Liver (tissue), 9 donors: ENCODE measurements around the gene WWC2. TPM values are rescaled to one million over a fixed set of nuclear protein-coding genes. Genes with fewer than 3 reads are reported as not detected.

Experiments used
- DNase-seq: peaks from one replicate; pipeline ENCODE4 v3.0.0-alpha.2; 2017; ENCODE audit warnings: low spot score
- H3K27ac ChIP-seq, 2 donors: one replicate each; pipeline ENCODE4 v1.7.0; 2013; ENCODE audit warnings: inconsistent platforms in 2 of 2, low read length in 2 of 2, control low read depth in 1 of 2, low read depth in 1 of 2, mild to moderate bottlenecking in 1 of 2
- H3K27me3 ChIP-seq, 4 donors: one replicate each; pipeline versions ENCODE4 v1.6.1 to v1.7.0; 2013; ENCODE audit warnings: low read length in 3 of 4, inconsistent platforms in 1 of 4, mild to moderate bottlenecking in 1 of 4, moderate library complexity in 1 of 4; ENCODE audit not compliant: control insufficient read depth in 4 of 4, insufficient read depth in 4 of 4
- H3K36me3 ChIP-seq, 4 donors: one replicate each; pipeline versions ENCODE4 v1.6.1 to v1.7.0; 2013; ENCODE audit warnings: low read length in 3 of 4, mild to moderate bottlenecking in 3 of 4, low read depth in 1 of 4, moderate library complexity in 1 of 4; ENCODE audit not compliant: control insufficient read depth in 4 of 4, insufficient read depth in 3 of 4
- H3K4me1 ChIP-seq, 4 donors: one replicate each; pipeline versions ENCODE4 v1.6.1 to v1.7.0; 2013; ENCODE audit warnings: low read length in 3 of 4, mild to moderate bottlenecking in 3 of 4, moderate library complexity in 1 of 4; ENCODE audit not compliant: control insufficient read depth in 4 of 4, insufficient read depth in 4 of 4
- H3K4me3 ChIP-seq, 3 donors: one replicate each; pipeline versions ENCODE4 v1.6.1 to v1.7.0; 2013; ENCODE audit warnings: low read length in 3 of 3, control low read depth in 1 of 3, low read depth in 1 of 3, mild to moderate bottlenecking in 1 of 3
- H3K9ac ChIP-seq, 2 donors: one replicate each; pipeline ENCODE4 v1.7.0; 2013; ENCODE audit warnings: low read length in 2 of 2, mild to moderate bottlenecking in 2 of 2, moderate library complexity in 2 of 2, control low read depth in 1 of 2, low read depth in 1 of 2
- H3K9me3 ChIP-seq, 4 donors: one replicate each; pipeline versions ENCODE4 v1.6.1 to v1.7.0; 2013; ENCODE audit warnings: low read length in 3 of 4; ENCODE audit not compliant: control insufficient read depth in 4 of 4
- EGR1 ChIP-seq, 2 donors: IDR thresholded peaks; 2 replicates each; pipeline ENCODE4 v1.6.1; 2016 to 2018; ENCODE audit warnings: antibody characterized with exemption in 2 of 2, low read depth in 2 of 2
- FOXA1 ChIP-seq: IDR thresholded peaks from 2 replicates; pipeline ENCODE4 v1.6.1; 2016; ENCODE audit warnings: antibody characterized with exemption
- FOXA2 ChIP-seq: IDR thresholded peaks from 2 replicates; pipeline ENCODE4 v1.6.1; 2016; ENCODE audit warnings: antibody characterized with exemption
- GABPA ChIP-seq, 2 donors: IDR thresholded peaks in 1 of 2; conservative IDR thresholded peaks in 1 of 2; 2 replicates each; pipeline ENCODE4 v1.6.1; 2016; ENCODE audit warnings: antibody characterized with exemption in 2 of 2, mild to moderate bottlenecking in 1 of 2, moderate library complexity in 1 of 2
- HNF4A ChIP-seq, 2 donors: conservative IDR thresholded peaks; 2 replicates each; pipeline ENCODE4 v1.6.1; 2016; ENCODE audit warnings: antibody characterized with exemption in 2 of 2, mild to moderate bottlenecking in 2 of 2
- HNF4G ChIP-seq: IDR thresholded peaks from 2 replicates; pipeline ENCODE4 v1.6.1; 2016; ENCODE audit warnings: antibody characterized with exemption
- JUND ChIP-seq, 2 donors: IDR thresholded peaks; 2 replicates each; pipeline ENCODE4 v1.6.1; 2016; ENCODE audit warnings: antibody characterized with exemption in 2 of 2
- MAX ChIP-seq: IDR thresholded peaks from 2 replicates; pipeline ENCODE4 v1.6.1; 2016; ENCODE audit warnings: antibody characterized with exemption
- NR2F2 ChIP-seq: IDR thresholded peaks from 2 replicates; pipeline ENCODE4 v1.6.1; 2016; ENCODE audit warnings: antibody characterized with exemption
- RAD21 ChIP-seq, 2 donors: IDR thresholded peaks; 2 replicates each; pipeline ENCODE4 v1.6.1; 2016; ENCODE audit warnings: antibody characterized with exemption in 2 of 2, mild to moderate bottlenecking in 2 of 2
- RXRA ChIP-seq, 2 donors: IDR thresholded peaks; 2 replicates each; pipeline ENCODE4 v1.6.1; 2017 to 2018; ENCODE audit warnings: antibody characterized with exemption in 2 of 2, mild to moderate bottlenecking in 1 of 2
- SP1 ChIP-seq: IDR thresholded peaks from 2 replicates; pipeline ENCODE4 v1.6.1; 2018; ENCODE audit warnings: antibody characterized with exemption, mild to moderate bottlenecking
- TAF1 ChIP-seq: conservative IDR thresholded peaks from 2 replicates; pipeline ENCODE4 v1.6.1; 2016; ENCODE audit warnings: antibody characterized with exemption, mild to moderate bottlenecking
- YY1 ChIP-seq: IDR thresholded peaks from 2 replicates; pipeline ENCODE4 v1.6.1; 2016; ENCODE audit warnings: antibody characterized with exemption, mild to moderate bottlenecking
- WGBS: extraction: QIAGEN DNeasy Blood & Tissue Kit; methylation state at CpG from one replicate; pipeline ENCODE4 v1.1.7; 2013; 5-methylcytosine and 5-hydroxymethylcytosine counted together
- polyA plus RNA-seq, 2 donors: library from polyadenylated mRNA; stranded (reverse) in 1 of 2; unstranded in 1 of 2; fragments of 200-250 nt in 1 of 2; fragments of >200 nt in 1 of 2; fragmentation: Nextera tagmentation in 1 of 2; extraction: Ambion mirVana in 1 of 2; gene quantifications; one replicate each; pipeline versions ENCODE4 v1.2.1 to v1.2.3, GENCODE V29; 2013 to 2015
- total RNA-seq, 2 donors: library from RNA; depleted of rRNA; stranded (reverse); fragments of >200 nt; gene quantifications; one replicate each; pipeline ENCODE4 v1.2.3, GENCODE V29; 2014
- TF ChIP-seq, protein P1 (sequence below): IDR thresholded peaks from 2 replicates; pipeline ENCODE4 v1.6.1; 2016; ENCODE audit warnings: antibody characterized with exemption
- TF ChIP-seq, protein P2 (sequence below): IDR thresholded peaks from 2 replicates; pipeline ENCODE4 v1.6.1; 2016; ENCODE audit warnings: antibody characterized with exemption, mild to moderate bottlenecking
- TF ChIP-seq, protein P3 (sequence below): fragments of 150-350 bp; IDR thresholded peaks from 2 replicates; pipeline ENCODE4 v1.5.1; 2017; ENCODE audit warnings: improper control_type of control experiment, low read depth, low read length; ENCODE audit not compliant: missing input control
- TF ChIP-seq, protein P4 (sequence below): IDR thresholded peaks from 2 replicates; pipeline ENCODE4 v1.6.1; 2016; ENCODE audit warnings: antibody characterized with exemption
- donor health status: healthy.
- donor health status: healthy.
- donor health status: healthy.
- donor health status: healthy.
- donor health status: healthy.

The WWC2 gene
- total and polyA plus RNA-seq, 4 donors = 8.6 to 60.1 (median 13.3) TPM

DNA sequence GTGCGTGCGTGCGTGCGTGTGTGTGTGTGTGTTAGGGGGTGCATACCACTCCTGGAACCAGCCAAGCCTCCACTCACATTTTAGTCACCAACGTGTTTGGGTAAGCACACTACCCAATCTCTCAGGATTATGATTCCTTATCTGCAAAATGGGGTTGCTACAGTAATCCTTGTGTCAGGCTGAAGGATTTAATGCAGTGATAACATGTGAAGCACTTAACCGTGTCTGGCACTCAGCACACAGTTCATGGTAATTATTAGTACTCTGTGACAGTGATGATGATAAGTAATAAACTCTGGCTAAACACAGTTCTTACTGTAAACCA lies 163.7 kb downstream of the WWC2 start:
- H3K9ac ChIP-seq = no peak overlapping the region
- H3K36me3 ChIP-seq = peaks cover 0 to 26% (median 19%) of the 10 kb centered on the region in 4 donors
- no peaks in the 10 kb centered on the region for H3K27me3 ChIP-seq
- TF ChIP-seq JUND (IDR thresholded peaks at IDR 0.05) (no peak), HNF4G (no peak), TAF1 (no peak), RAD21 (IDR thresholded peaks at IDR 0.05) (no peak), RXRA (IDR thresholded peaks at IDR 0.05) (no peak), YY1 (no peak), FOXA2 (no peak), EGR1 (IDR thresholded peaks at IDR 0.05; ENCODE audit: low read depth in 2 of 2) (no peak), GABPA (IDR thresholded peaks at IDR 0.05 in 1 of 2, conservative IDR thresholded peaks at IDR 0.05 in 1 of 2) (no peak), MAX (no peak), HNF4A (conservative IDR thresholded peaks at IDR 0.05) (no peak), SP1 (no peak), FOXA1 (no peak), NR2F2 (no peak)
- TF ChIP-seq, protein P1, sequence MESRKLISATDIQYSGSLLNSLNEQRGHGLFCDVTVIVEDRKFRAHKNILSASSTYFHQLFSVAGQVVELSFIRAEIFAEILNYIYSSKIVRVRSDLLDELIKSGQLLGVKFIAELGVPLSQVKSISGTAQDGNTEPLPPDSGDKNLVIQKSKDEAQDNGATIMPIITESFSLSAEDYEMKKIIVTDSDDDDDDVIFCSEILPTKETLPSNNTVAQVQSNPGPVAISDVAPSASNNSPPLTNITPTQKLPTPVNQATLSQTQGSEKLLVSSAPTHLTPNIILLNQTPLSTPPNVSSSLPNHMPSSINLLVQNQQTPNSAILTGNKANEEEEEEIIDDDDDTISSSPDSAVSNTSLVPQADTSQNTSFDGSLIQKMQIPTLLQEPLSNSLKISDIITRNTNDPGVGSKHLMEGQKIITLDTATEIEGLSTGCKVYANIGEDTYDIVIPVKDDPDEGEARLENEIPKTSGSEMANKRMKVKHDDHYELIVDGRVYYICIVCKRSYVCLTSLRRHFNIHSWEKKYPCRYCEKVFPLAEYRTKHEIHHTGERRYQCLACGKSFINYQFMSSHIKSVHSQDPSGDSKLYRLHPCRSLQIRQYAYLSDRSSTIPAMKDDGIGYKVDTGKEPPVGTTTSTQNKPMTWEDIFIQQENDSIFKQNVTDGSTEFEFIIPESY = no peak
- TF ChIP-seq, protein P2, sequence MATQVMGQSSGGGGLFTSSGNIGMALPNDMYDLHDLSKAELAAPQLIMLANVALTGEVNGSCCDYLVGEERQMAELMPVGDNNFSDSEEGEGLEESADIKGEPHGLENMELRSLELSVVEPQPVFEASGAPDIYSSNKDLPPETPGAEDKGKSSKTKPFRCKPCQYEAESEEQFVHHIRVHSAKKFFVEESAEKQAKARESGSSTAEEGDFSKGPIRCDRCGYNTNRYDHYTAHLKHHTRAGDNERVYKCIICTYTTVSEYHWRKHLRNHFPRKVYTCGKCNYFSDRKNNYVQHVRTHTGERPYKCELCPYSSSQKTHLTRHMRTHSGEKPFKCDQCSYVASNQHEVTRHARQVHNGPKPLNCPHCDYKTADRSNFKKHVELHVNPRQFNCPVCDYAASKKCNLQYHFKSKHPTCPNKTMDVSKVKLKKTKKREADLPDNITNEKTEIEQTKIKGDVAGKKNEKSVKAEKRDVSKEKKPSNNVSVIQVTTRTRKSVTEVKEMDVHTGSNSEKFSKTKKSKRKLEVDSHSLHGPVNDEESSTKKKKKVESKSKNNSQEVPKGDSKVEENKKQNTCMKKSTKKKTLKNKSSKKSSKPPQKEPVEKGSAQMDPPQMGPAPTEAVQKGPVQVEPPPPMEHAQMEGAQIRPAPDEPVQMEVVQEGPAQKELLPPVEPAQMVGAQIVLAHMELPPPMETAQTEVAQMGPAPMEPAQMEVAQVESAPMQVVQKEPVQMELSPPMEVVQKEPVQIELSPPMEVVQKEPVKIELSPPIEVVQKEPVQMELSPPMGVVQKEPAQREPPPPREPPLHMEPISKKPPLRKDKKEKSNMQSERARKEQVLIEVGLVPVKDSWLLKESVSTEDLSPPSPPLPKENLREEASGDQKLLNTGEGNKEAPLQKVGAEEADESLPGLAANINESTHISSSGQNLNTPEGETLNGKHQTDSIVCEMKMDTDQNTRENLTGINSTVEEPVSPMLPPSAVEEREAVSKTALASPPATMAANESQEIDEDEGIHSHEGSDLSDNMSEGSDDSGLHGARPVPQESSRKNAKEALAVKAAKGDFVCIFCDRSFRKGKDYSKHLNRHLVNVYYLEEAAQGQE = no peak
- TF ChIP-seq, protein P3, sequence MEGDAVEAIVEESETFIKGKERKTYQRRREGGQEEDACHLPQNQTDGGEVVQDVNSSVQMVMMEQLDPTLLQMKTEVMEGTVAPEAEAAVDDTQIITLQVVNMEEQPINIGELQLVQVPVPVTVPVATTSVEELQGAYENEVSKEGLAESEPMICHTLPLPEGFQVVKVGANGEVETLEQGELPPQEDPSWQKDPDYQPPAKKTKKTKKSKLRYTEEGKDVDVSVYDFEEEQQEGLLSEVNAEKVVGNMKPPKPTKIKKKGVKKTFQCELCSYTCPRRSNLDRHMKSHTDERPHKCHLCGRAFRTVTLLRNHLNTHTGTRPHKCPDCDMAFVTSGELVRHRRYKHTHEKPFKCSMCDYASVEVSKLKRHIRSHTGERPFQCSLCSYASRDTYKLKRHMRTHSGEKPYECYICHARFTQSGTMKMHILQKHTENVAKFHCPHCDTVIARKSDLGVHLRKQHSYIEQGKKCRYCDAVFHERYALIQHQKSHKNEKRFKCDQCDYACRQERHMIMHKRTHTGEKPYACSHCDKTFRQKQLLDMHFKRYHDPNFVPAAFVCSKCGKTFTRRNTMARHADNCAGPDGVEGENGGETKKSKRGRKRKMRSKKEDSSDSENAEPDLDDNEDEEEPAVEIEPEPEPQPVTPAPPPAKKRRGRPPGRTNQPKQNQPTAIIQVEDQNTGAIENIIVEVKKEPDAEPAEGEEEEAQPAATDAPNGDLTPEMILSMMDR = no peak
- TF ChIP-seq, protein P4, sequence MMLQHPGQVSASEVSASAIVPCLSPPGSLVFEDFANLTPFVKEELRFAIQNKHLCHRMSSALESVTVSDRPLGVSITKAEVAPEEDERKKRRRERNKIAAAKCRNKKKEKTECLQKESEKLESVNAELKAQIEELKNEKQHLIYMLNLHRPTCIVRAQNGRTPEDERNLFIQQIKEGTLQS = no peak
- H3K9me3 ChIP-seq = no peaks in the 10 kb centered on the region
- H3K4me1 ChIP-seq = peaks cover 1 to 35% (median 26%) of the 10 kb centered on the region in 4 donors
- DNase-seq = no peak
- peak overlapping the region in 1 of 3 donors; percentile 5 for H3K4me3 ChIP-seq
- 47% methylated on average over 6 of the region's 6 CpGs for WGBS
- H3K27ac ChIP-seq = no peak overlapping the region
